ENCODE measurements around the gene TMEM204. TPM values are rescaled to one million over a fixed set of nuclear protein-coding genes. Genes with fewer than 3 reads are reported as not detected.

The TMEM204 gene
- total and polyA plus RNA-seq, 3 experiments from 2014 or later = 27.1 to 68.4 (median 30.9) TPM

DNA sequence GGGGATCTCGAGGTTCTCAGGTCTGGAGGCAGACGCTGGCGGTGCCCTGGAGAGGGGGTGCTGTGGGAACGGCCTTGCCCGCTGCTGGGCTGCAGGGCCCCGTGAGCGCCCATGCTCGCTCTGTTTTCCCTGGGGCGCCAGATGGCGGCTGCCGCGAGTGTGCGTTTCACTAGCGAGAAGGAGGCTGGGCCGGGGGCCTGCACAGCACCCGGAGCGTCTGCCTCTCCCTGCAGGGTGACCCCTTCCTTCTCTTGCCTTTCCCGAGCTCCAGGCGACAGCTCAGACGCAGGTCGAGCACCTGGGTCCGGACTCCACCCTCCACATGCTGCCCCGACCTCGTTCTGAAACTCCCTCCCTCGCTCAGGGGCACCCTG, 37.6 kb upstream of the TMEM204 start:
- H3K4me3 ChIP-seq (ENCODE audit: low read length) = no peak overlapping the region
- POLR2A ChIA-PET = no interaction called here
- peaks cover 15% of the 10 kb centered on the region for H3K4me1 ChIP-seq (ENCODE audit: insufficient read depth, low read length)
- Mint-ChIP-seq H3K4me3 (peak overlapping the region in 1 of 7 donors; percentile 61), H3K36me3 (peaks cover 0 to 33% (median 0%) of the 10 kb centered on the region in 3 donors), H3K27ac (no peak overlapping the region), H3K9me3 (no peaks in the 10 kb centered on the region), H3K27me3 (no peaks in the 10 kb centered on the region), H3K4me1 (peaks cover 9 to 17% (median 11%) of the 10 kb centered on the region in 3 donors)
- no peak for DNase-seq
- H3K27me3 ChIP-seq (ENCODE audit: insufficient read depth, low read length, poor library complexity, severe bottlenecking) = no peaks in the 10 kb centered on the region
- CTCF ChIA-PET = no interaction called here
- H3K36me3 ChIP-seq (ENCODE audit: insufficient read depth, low read length) = no peaks in the 10 kb centered on the region
- H3K27ac ChIP-seq (ENCODE audit: low read depth, low read length) = no peak overlapping the region
- no peaks in the 10 kb centered on the region for H3K9me3 ChIP-seq (ENCODE audit: low read length)

DNA sequence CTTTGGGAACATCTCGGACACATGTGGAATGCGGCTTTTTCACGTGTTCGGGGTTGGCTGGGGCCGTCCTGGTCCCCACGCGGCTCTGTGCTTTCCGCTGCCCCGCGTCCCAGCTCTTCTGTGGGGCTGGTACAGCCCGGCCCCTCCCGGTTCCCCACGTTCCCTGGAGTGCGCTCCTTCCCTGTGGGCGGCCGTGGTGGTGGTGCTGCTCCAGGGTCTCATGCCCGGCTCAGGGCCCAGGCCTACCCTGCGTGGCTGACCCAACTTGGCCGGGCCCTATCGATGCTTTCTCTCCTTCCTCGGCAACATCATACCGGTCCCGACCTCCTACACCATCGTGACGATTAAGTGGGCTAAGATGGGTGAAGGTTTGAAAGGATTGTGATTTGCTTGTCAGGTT, 37.0 kb upstream of the TMEM204 start:
- no peak overlapping the region for H3K4me3 ChIP-seq (ENCODE audit: low read length)
- H3K27ac ChIP-seq (ENCODE audit: low read depth, low read length) = no peak overlapping the region
- Mint-ChIP-seq H3K4me1 (peaks cover 9 to 17% (median 11%) of the 10 kb centered on the region in 3 donors), H3K27ac (no peak overlapping the region), H3K27me3 (no peaks in the 10 kb centered on the region), H3K36me3 (peaks cover 0 to 34% (median 0%) of the 10 kb centered on the region in 3 donors), H3K9me3 (no peaks in the 10 kb centered on the region), H3K4me3 (peak overlapping the region in 1 of 7 donors; percentile 31)
- ChIA-PET CTCF (no interaction called here), POLR2A (no interaction called here)
- H3K27me3 ChIP-seq (ENCODE audit: insufficient read depth, low read length, poor library complexity, severe bottlenecking) = no peaks in the 10 kb centered on the region
- DNase-seq = no peak
- H3K36me3 ChIP-seq (ENCODE audit: insufficient read depth, low read length) = no peaks in the 10 kb centered on the region
- peaks cover 15% of the 10 kb centered on the region for H3K4me1 ChIP-seq (ENCODE audit: insufficient read depth, low read length)
- H3K9me3 ChIP-seq (ENCODE audit: low read length) = no peaks in the 10 kb centered on the region

DNA sequence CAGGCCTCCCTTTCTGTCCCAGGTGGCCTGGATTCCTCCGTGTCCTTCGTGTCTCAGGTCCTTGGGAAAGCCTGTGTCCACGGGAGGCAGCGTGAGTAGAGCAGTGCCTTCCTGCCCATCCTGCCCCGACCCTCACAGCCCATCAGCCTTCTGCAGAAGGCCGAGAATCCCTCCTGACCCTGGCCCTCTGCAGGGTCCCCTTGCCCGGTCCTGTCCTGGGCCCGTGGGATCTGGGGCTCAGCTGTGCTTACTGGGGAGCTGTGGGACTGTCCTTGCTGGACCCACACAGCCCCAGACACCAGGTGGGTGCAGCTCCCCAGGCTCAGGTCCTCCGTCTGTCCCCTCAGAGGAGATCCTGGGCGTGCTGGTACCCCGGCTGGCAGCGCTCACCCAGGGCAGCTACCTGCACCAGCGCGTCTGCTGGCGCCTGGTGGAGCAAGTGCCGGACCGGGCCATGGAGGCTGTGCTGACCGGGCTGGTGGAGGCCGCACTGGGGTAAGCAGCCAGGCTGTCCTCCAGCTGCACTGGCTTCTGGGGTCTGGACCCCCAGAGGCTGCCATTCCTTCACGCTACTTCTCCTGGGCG, 36.4 kb upstream of the TMEM204 start:
- no peaks in the 10 kb centered on the region for H3K9me3 ChIP-seq (ENCODE audit: low read length)
- no peaks in the 10 kb centered on the region for H3K27me3 ChIP-seq (ENCODE audit: insufficient read depth, low read length, poor library complexity, severe bottlenecking)
- Mint-ChIP-seq H3K4me1 (peaks cover 9 to 17% (median 11%) of the 10 kb centered on the region in 3 donors), H3K27me3 (no peaks in the 10 kb centered on the region), H3K4me3 (peak overlapping the region in 2 of 7 donors; percentile 31 to 66), H3K9me3 (no peaks in the 10 kb centered on the region), H3K36me3 (peaks cover 0 to 38% (median 0%) of the 10 kb centered on the region in 3 donors), H3K27ac (no peak overlapping the region)
- ChIA-PET POLR2A (no interaction called here), CTCF (no interaction called here)
- no peaks in the 10 kb centered on the region for H3K36me3 ChIP-seq (ENCODE audit: insufficient read depth, low read length)
- no peak for DNase-seq
- no peak overlapping the region for H3K4me3 ChIP-seq (ENCODE audit: low read length)
- H3K27ac ChIP-seq (ENCODE audit: low read depth, low read length) = no peak overlapping the region
- peaks cover 14% of the 10 kb centered on the region for H3K4me1 ChIP-seq (ENCODE audit: insufficient read depth, low read length)

DNA sequence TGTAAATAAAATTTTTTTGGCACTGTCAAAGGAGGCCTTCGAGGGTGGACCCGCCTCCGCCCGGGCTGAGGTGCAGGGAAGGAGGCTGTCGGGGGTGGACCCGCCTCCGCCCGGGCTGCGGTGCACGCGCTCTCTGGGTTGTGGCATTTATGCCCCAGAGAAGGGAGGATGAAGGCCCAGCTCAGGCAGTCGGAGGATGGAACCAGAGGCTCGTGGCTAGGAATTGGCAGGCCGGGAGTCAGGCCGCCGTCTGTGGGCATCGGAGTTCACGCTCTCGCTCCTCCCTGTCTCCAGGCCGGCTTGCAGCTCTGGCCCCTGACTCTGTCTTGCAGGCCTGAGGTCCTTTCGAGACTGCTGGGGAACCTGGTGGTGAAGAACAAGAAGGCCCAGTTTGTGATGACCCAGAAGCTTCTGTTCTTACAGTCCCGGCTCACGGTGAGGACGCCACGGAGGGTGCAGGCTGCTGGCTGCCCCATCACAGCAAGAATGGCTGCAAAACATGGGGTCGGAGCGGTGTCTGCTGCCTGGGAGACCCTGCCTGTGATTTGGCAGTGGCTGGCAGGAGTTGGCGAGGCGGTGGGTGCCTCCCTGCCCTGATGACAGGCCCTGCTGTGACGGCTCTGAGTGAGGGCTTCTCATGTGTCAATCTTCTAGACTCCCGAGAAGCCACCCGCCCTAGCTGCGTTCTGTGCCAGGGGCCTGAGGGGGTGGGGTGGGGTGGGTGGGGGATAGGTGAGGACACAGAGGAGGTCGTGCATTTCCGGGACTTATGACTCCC, 34.4 kb upstream of the TMEM204 start:
- no peak overlapping the region for H3K27ac ChIP-seq (ENCODE audit: low read depth, low read length)
- H3K27me3 ChIP-seq (ENCODE audit: insufficient read depth, low read length, poor library complexity, severe bottlenecking) = no peaks in the 10 kb centered on the region
- no peak overlapping the region for H3K4me3 ChIP-seq (ENCODE audit: low read length)
- Mint-ChIP-seq H3K27ac (no peak overlapping the region), H3K4me3 (no peak overlapping the region), H3K9me3 (no peaks in the 10 kb centered on the region), H3K4me1 (peaks cover 0 to 4% (median 3%) of the 10 kb centered on the region in 3 donors), H3K27me3 (no peaks in the 10 kb centered on the region), H3K36me3 (peaks cover 0 to 46% (median 0%) of the 10 kb centered on the region in 3 donors)
- peaks cover 2% of the 10 kb centered on the region for H3K4me1 ChIP-seq (ENCODE audit: insufficient read depth, low read length)
- DNase-seq = no peak
- ChIA-PET CTCF (no interaction called here), POLR2A (no interaction called here)
- no peaks in the 10 kb centered on the region for H3K36me3 ChIP-seq (ENCODE audit: insufficient read depth, low read length)
- no peaks in the 10 kb centered on the region for H3K9me3 ChIP-seq (ENCODE audit: low read length)

DNA sequence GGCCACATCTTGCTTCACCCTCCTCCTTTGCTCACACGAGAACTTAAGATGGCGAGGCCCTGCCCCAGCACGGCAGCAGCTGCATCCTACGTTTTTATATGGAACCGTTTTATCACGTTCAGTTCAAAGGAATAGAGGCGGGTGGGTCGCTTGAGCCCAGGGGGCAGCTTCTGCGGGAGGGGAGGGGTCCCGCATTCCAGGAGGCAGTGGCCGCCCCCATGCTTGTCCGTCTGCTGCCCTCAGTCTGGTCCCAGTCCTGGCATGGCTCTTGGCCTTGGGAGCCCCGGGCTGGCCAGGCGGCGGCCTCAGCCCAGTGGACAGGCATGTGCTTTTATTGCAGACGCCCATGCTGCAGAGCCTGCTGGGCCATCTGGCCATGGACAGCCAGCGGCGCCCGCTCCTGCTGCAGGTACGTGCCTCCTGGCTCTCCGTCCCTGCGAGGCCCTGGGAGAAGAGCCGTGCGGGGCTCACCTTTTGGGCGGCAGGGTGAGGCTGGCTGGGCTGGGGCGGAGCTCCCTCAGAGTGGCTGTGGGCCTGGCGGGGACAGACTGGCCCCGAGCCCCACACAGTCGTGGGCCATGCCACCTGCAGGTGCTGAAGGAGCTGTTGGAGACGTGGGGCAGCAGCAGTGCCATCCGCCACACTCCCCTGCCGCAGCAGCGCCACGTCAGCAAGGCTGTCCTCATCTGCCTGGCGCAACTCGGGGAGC, 33.6 kb upstream of the TMEM204 start:
- POLR2A ChIA-PET = no interaction called here
- Histone ChIP-seq H3K36me3 (ENCODE audit: insufficient read depth, low read length) (no peaks in the 10 kb centered on the region), H3K27ac (ENCODE audit: low read depth, low read length) (no peak overlapping the region), H3K27me3 (ENCODE audit: insufficient read depth, low read length, poor library complexity, severe bottlenecking) (no peaks in the 10 kb centered on the region), H3K4me1 (ENCODE audit: insufficient read depth, low read length) (no peaks in the 10 kb centered on the region), H3K4me3 (ENCODE audit: low read length) (no peak overlapping the region), H3K9me3 (ENCODE audit: low read length) (no peaks in the 10 kb centered on the region)
- Mint-ChIP-seq H3K27ac (no peak overlapping the region), H3K36me3 (peaks cover 0 to 48% (median 0%) of the 10 kb centered on the region in 3 donors), H3K27me3 (no peaks in the 10 kb centered on the region), H3K4me1 (peaks cover 0 to 2% (median 2%) of the 10 kb centered on the region in 3 donors), H3K9me3 (no peaks in the 10 kb centered on the region), H3K4me3 (no peak overlapping the region)
- DNase-seq = no peak
- CTCF ChIA-PET = no interaction called here

DNA sequence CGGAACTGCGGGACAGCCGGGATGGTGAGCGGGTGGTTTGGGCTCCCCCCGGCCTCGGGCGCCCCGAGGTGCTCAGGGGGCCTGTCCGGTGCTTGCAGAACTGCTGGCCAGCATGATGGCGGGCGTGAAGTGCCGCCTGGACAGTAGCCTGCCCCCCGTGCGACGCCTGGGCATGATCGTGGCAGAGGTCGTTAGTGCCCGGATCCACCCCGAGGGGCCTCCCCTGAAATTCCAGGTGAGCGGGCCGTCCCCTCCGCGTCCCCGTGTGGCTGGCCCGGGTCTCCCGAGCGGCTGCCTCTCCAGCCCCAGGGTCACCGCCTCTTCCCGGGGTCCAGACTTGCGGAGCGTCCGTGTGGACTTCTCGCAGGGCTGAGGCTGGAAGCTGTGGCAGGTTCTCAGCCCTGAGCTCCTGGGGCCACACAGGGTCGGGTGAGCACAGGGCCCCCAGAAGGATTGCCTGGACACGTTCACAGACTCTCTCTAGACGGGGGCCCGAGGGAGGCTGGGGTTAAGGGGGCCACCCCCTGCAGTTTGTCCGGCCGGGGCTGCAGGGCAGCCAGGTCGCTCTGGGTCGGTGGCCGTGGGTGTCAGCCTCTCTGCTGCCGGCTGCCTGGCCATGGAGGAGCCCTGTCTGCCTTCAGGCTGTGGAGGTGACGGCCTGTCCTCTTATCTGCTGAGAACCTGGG, 32.9 kb upstream of the TMEM204 start:
- Histone ChIP-seq H3K27me3 (ENCODE audit: insufficient read depth, low read length, poor library complexity, severe bottlenecking) (no peaks in the 10 kb centered on the region), H3K36me3 (ENCODE audit: insufficient read depth, low read length) (no peaks in the 10 kb centered on the region), H3K4me1 (ENCODE audit: insufficient read depth, low read length) (no peaks in the 10 kb centered on the region), H3K9me3 (ENCODE audit: low read length) (no peaks in the 10 kb centered on the region), H3K27ac (ENCODE audit: low read depth, low read length) (no peak overlapping the region), H3K4me3 (ENCODE audit: low read length) (no peak overlapping the region)
- POLR2A ChIA-PET = no interaction called here
- Mint-ChIP-seq H3K36me3 (peaks cover 0 to 48% (median 0%) of the 10 kb centered on the region in 3 donors), H3K27me3 (no peaks in the 10 kb centered on the region), H3K4me3 (no peak overlapping the region), H3K4me1 (peaks cover 0 to 2% (median 0%) of the 10 kb centered on the region in 3 donors), H3K27ac (no peak overlapping the region), H3K9me3 (no peaks in the 10 kb centered on the region)
- CTCF ChIA-PET = no interaction called here
- DNase-seq = no peak

DNA sequence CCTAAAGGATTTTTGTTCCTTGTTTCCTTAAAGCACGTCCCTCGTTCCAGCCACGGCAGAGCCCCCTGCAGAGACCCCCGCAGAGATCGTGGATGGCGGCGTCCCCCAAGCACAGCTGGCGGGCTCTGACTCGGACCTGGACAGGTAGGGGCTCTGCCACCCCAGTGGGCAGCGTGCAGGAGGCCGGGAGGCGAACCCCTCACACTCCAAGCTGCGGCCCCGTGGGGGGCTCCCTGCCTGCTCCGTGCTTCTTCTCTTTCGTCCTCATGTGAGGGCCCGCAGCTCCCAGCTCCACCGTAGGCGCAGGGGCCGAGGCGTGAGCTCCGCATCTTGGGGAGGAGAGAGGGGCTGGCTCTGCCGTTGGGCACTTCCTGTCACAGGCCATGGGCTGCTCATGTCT, 31.8 kb upstream of the TMEM204 start:
- H3K9me3 ChIP-seq (ENCODE audit: low read length) = no peaks in the 10 kb centered on the region
- no peaks in the 10 kb centered on the region for H3K36me3 ChIP-seq (ENCODE audit: insufficient read depth, low read length)
- ChIA-PET CTCF (no interaction called here), POLR2A (no interaction called here)
- H3K27me3 ChIP-seq (ENCODE audit: insufficient read depth, low read length, poor library complexity, severe bottlenecking) = no peaks in the 10 kb centered on the region
- peaks cover 0 to 2% (median 0%) of the 10 kb centered on the region in 3 donors for H3K4me1 Mint-ChIP-seq
- no peak for DNase-seq
- no peak overlapping the region for H3K27ac ChIP-seq (ENCODE audit: low read depth, low read length)
- no peaks in the 10 kb centered on the region for H3K4me1 ChIP-seq (ENCODE audit: insufficient read depth, low read length)
- H3K9me3 Mint-ChIP-seq = no peaks in the 10 kb centered on the region
- H3K36me3 Mint-ChIP-seq = peaks cover 0 to 47% (median 0%) of the 10 kb centered on the region in 3 donors
- no peak overlapping the region for H3K27ac Mint-ChIP-seq
- H3K4me3 Mint-ChIP-seq = peak overlapping the region in 1 of 7 donors; percentile 40
- no peak overlapping the region for H3K4me3 ChIP-seq (ENCODE audit: low read length)
- H3K27me3 Mint-ChIP-seq = no peaks in the 10 kb centered on the region
